K562 (cell line): Measurements from ENCODE around the gene CREG1. TPM values are rescaled to one million over a fixed set of nuclear protein-coding genes. Genes with fewer than 3 reads are reported as not detected.
A peak's percentile ranks its signal among the peaks of the same experiment; 100 is the strongest.

Experiments used
- ETS1 ChIP-seq: conservative IDR thresholded peaks from 2 replicates; pipeline ENCODE4 v1.6.1; 2011; ENCODE audit warnings: low read depth, mild to moderate bottlenecking, low read length; ENCODE audit not compliant: control insufficient read depth
- EZH2 ChIP-seq: IDR thresholded peaks from 2 replicates; pipeline ENCODE4 v1.6.1; 2012; ENCODE audit warnings: low read depth, mild to moderate bottlenecking, inconsistent platforms, low read length, borderline replicate concordance
- HSF4 ChIP-seq: fragments of 250-450 bp; sonication (Bioruptor Pico); IDR thresholded peaks from 2 replicates; pipeline ENCODE4 v2.1.2; 2022; ENCODE audit warnings: mild to moderate bottlenecking, moderate library complexity, borderline replicate concordance
- ILK ChIP-seq: fragments of 450-650 bp; IDR thresholded peaks from 2 replicates; pipeline ENCODE4 v1.6.1; 2016; ENCODE audit warnings: missing genetic modification characterization, low read depth, mild to moderate bottlenecking, missing compliant biosample characterization, moderate library complexity, borderline replicate concordance
- KHSRP ChIP-seq: fragments of 450-650 bp; IDR thresholded peaks from 2 replicates; pipeline ENCODE4 v1.6.1; 2017
- NR4A1 ChIP-seq, 2 experiments: fragments of 250-450 bp in 1 of 2; fragments of 450-650 bp in 1 of 2; sonication (Bioruptor Pico) in 1 of 2; IDR thresholded peaks; 2 replicates each; pipeline versions ENCODE4 v1.4.0 to v1.6.1; 2016 to 2020; ENCODE audit warnings: mild to moderate bottlenecking in 2 of 2, missing compliant biosample characterization in 1 of 2, missing genetic modification characterization in 1 of 2, moderate library complexity in 1 of 2
- NRF1 ChIP-seq, 2 experiments: fragments of 450-650 bp; IDR thresholded peaks in 1 of 2; conservative IDR thresholded peaks in 1 of 2; 2 replicates each; pipeline ENCODE4 v1.6.1; 2014; ENCODE audit warnings: mild to moderate bottlenecking in 2 of 2
- PYGO2 ChIP-seq: fragments of 450-650 bp; IDR thresholded peaks from 2 replicates; pipeline ENCODE4 v1.6.1; 2016; ENCODE audit warnings: mild to moderate bottlenecking, missing genetic modification characterization, moderate library complexity, missing compliant biosample characterization
- SIN3A ChIP-seq, 2 experiments: fragments of 150-350 bp in 1 of 2; IDR thresholded peaks; 2 replicates each; pipeline ENCODE4 v1.6.1; 2011 to 2016; ENCODE audit warnings: borderline replicate concordance in 2 of 2, low read depth in 2 of 2, low read length in 2 of 2, mild to moderate bottlenecking in 2 of 2, moderate library complexity in 2 of 2; ENCODE audit not compliant: control insufficient read depth in 1 of 2
- SMAD1 ChIP-seq: fragments of 150-350 bp; IDR thresholded peaks from 2 replicates; pipeline ENCODE4 v1.6.1; 2014; ENCODE audit warnings: low read length, low read depth; ENCODE audit not compliant: partially characterized antibody
- STAG1 ChIP-seq: sonication (generic); formaldehyde crosslinking; IDR thresholded peaks from 2 replicates; pipeline ENCODE4 v1.5.0; 2020; ENCODE audit warnings: missing genetic modification reagents, borderline replicate concordance
- STAT5B ChIP-seq: fragments of 250-450 bp; sonication (Bioruptor Pico); IDR thresholded peaks from 2 replicates; pipeline ENCODE4 v1.8.0; 2021; ENCODE audit warnings: mild to moderate bottlenecking, inconsistent platforms
- TARDBP ChIP-seq: fragments of 450-650 bp; IDR thresholded peaks from 2 replicates; pipeline ENCODE4 v1.6.1; 2016
- TEAD1 ChIP-seq, 2 experiments: fragments of 450-650 bp in 1 of 2; sonication (generic) in 1 of 2; formaldehyde crosslinking; IDR thresholded peaks; 2 replicates each; pipeline versions ENCODE4 v1.4.0 to v1.8.0; 2020 to 2022; ENCODE audit warnings: mild to moderate bottlenecking in 2 of 2, missing genetic modification reagents in 1 of 2
- XRCC4 ChIP-seq: IDR thresholded peaks from one replicate; pipeline ENCODE4 v1.6.1; 2011; ENCODE audit not compliant: insufficient read depth, insufficient read length; ENCODE audit errors: extremely low read depth
- ZBTB49 ChIP-seq: sonication (generic); formaldehyde crosslinking; IDR thresholded peaks from 2 replicates; pipeline ENCODE4 v1.8.0; 2022; ENCODE audit warnings: missing genetic modification reagents, mild to moderate bottlenecking, borderline replicate concordance
- ZNF431 ChIP-seq: sonication (generic); formaldehyde crosslinking; IDR thresholded peaks from 2 replicates; pipeline ENCODE4 v1.8.0; 2022; ENCODE audit warnings: mild to moderate bottlenecking, missing genetic modification reagents
- ZNF639 ChIP-seq, 2 experiments: fragments of 200-800 bp in 1 of 2; sonication (Bioruptor generic) in 1 of 2; sonication (generic) in 1 of 2; formaldehyde crosslinking in 1 of 2; IDR thresholded peaks in 1 of 2; conservative IDR thresholded peaks in 1 of 2; 2 replicates each; pipeline versions ENCODE4 v1.5.0 to v1.6.1; 2016 to 2020; ENCODE audit warnings: missing compliant biosample characterization in 1 of 2, missing genetic modification characterization in 1 of 2, missing genetic modification reagents in 1 of 2
- polyA plus RNA-seq, 8 experiments: library from polyadenylated mRNA; depleted of rRNA in 4 of 8; stranded (reverse) in 5 of 8; unstranded in 3 of 8; fragments of >200 nt; fragmentation: Nextera tagmentation in 2 of 8; fragmentation: Illumina TruSeq in 1 of 8; extraction: Ambion mirVana in 2 of 8; extraction: Trizol in 1 of 8; gene quantifications; 2 replicates each; pipeline versions ENCODE4 v1.2.1 to v1.2.3, GENCODE V29; 2011 to 2014; ENCODE audit warnings: inconsistent platforms in 1 of 8, missing spikeins in 1 of 8
- total RNA-seq, 7 experiments: library from RNA; depleted of rRNA in 6 of 7; stranded (reverse); fragments of >200 nt in 6 of 7; fragmentation: Illumina TruSeq in 2 of 7; extraction: Trizol in 2 of 7; gene quantifications; 2 replicates each; pipeline versions ENCODE4 v1.2.1 to v1.2.3, GENCODE V29; 2011 to 2021; ENCODE audit warnings: low replicate concordance in 1 of 7

CREG1 gene
- total and polyA plus RNA-seq, 9 of the 15 experiments (the other 6 are each of a cell fraction or from before 2014, with no cell fraction given), result 45.7 to 272 (median 161) TPM

- TF ChIP-seq EZH2 (no peak), TEAD1 (CRISPR knock-in tag; IDR thresholded peaks at IDR 0.05) (peak; percentile 17 to 95; a peak in 2 of 4 replicates), STAT5B (CRISPR knock-in tag) (no peak), KHSRP (no peak), TARDBP (peak; percentile 91), XRCC4 (no peak), ZNF639 (CRISPR knock-in tag; conservative IDR thresholded peaks at IDR 0.05 in 1 of 2, IDR thresholded peaks at IDR 0.05 in 1 of 2) (0 out of 4 replicates have a peak, but pooled peaks of 1 of the 2 experiments have one; percentile 52), ILK (no peak), STAG1 (CRISPR knock-in tag) (peak; percentile 44), PYGO2 (tag) (no peak), ETS1 (peak; percentile 76), HSF4 (peak; percentile 18; the same call in 1 of the 2 replicates), SIN3A (IDR thresholded peaks at IDR 0.05; ENCODE audit: borderline replicate concordance in 2 of 2, control insufficient read depth in 1 of 2, low read depth in 2 of 2, low read length in 2 of 2) (peak in 1 of 2 experiments; percentile 30; a peak in 1 of 4 replicates), ZNF431 (CRISPR knock-in tag) (peak; percentile 81), SMAD1 (peak; percentile 76), NR4A1 (CRISPR knock-in tag; IDR thresholded peaks at IDR 0.05) (peak; percentile 76; the same call in 1 of the 2 replicates), NR4A1 (tag; IDR thresholded peaks at IDR 0.05) (peak; percentile 91), ZBTB49 (CRISPR knock-in tag) (no peak), NRF1 (conservative IDR thresholded peaks at IDR 0.05 in 1 of 2, IDR thresholded peaks at IDR 0.05 in 1 of 2) (peak; percentile 74 to 80)
These were observed at the start of gene CREG1 (continued) for GRCh38 chr1:167553136-167554027.
